ENCODE results near the gene SMPD3.

GRCh38 chr16:68319185-68319908, 129.0 kb downstream of the SMPD3 start:
- TF ChIP-seq CTCF (conservative IDR thresholded peaks at IDR 0.05; ENCODE audit: low read depth in 2 of 2) (no peak), EZH2phosphoT487 (IDR thresholded peaks at IDR 0.05; ENCODE audit: unreplicated experiment) (no peak), EZH2 (IDR thresholded peaks at IDR 0.05; ENCODE audit: low read depth, unreplicated experiment) (no peak), JUNB (IDR thresholded peaks at IDR 0.05; ENCODE audit: unreplicated experiment) (no peak), POLR2AphosphoS5 (IDR thresholded peaks at IDR 0.05; ENCODE audit: low read depth) (no peak), REST (IDR thresholded peaks at IDR 0.05; ENCODE audit: unreplicated experiment) (no peak), STAT1 (IDR thresholded peaks at IDR 0.05; ENCODE audit: unreplicated experiment) (no peak), CREB1 (CRISPR knock-in tag; IDR thresholded peaks at IDR 0.05; ENCODE audit: low read depth) (no peak), ZNF331 (CRISPR knock-in tag; IDR thresholded peaks at IDR 0.05; ENCODE audit: low read depth) (no peak), NANOG (IDR thresholded peaks at IDR 0.05; ENCODE audit: borderline replicate concordance) (no peak), ETS1 (IDR thresholded peaks at IDR 0.05) (no peak), ZNF462 (CRISPR knock-in tag; IDR thresholded peaks at IDR 0.05) (no peak), ZNF114 (CRISPR knock-in tag; IDR thresholded peaks at IDR 0.05) (no peak)
